Mammary epithelial cell (primary cell): Measurements from ENCODE around the gene ZMYND11.

Experiments used
- CTCF ChIP-seq, 2 donors: IDR thresholded peaks in 1 of 2; conservative IDR thresholded peaks in 1 of 2; 2 replicates each; pipeline ENCODE4 v1.5.1; 2011 to 2012; ENCODE audit warnings: inconsistent platforms in 2 of 2, low read length in 2 of 2, mild to moderate bottlenecking in 2 of 2, control low read depth in 1 of 2, low read depth in 1 of 2; ENCODE audit not compliant: insufficient read depth in 1 of 2; ENCODE audit errors: extremely low read depth in 1 of 2
- EZH2 ChIP-seq: IDR thresholded peaks from 2 replicates; pipeline ENCODE4 v1.6.1; 2012; ENCODE audit warnings: low read length, inconsistent platforms, borderline replicate concordance

GRCh38 chr10:244227-244626 lies 109.0 kb downstream of the ZMYND11 start:
- TF ChIP-seq CTCF (conservative IDR thresholded peaks at IDR 0.05 in 1 of 2, IDR thresholded peaks at IDR 0.05 in 1 of 2; ENCODE audit: extremely low read depth in 1 of 2, insufficient read depth in 1 of 2, low read depth in 1 of 2, low read length in 2 of 2), result no peak
- TF ChIP-seq EZH2, result no peak
